ENCODE data around the gene PPP2R2B.
"Not testable (repeated sequence)": the region's sequence is repeated elsewhere in the genome, so short reads cannot be mapped to it uniquely, and the experiment has no call there.

The PPP2R2B gene

GRCh38 chr5:146588331-146589027, 290.1 kb downstream of the PPP2R2B start:
- no peak for DNase-seq

DNA sequence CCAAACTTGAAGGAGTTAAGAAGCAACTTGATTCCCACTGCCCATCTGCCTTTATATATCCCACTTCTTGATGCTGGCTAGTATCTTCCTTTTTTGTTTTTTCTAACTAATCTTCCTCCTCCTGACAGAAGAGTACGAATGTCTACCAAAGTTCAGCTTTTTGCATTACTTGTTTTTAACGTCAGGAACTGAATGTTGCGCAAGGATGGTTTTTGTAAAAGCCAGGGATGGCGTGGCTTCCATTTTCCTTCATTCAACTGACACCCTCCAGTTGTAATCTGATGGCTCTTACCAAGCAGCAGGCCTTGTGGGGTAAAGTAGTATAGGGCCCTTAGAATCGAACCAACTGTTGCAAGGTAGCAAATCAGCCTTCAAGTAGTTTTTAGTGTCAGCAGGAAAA, 291.8 kb downstream of the PPP2R2B start:
- no peak for DNase-seq

DNA sequence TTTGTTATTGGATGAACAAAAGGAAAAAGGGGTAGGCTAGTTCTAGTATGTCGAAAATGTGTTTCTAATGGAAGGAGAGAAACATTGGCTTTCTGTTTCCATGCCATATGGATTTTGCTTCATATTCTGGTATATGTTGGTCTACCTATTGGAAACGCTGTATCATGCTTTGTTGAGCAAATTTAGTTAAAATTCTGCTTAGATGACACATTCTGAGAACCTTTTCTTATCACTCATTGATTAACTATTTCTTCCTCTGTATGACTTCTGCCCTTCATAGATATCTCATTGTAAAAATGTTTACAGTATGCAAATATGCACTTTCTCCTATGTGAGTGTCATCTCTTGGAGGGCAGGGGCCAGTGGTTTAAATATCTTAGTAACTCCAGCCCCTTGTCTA, 293.8 kb downstream of the PPP2R2B start:
- DNase-seq, result no peak

- DNase-seq, result no peak
Observed at GRCh38 chr5:146582051-146582596, 296.4 kb downstream of the PPP2R2B start.

- no peak for DNase-seq
Observed at GRCh38 chr5:146580237-146580636, 298.3 kb downstream of the PPP2R2B start.

GRCh38 chr5:146574713-146575112, 303.8 kb downstream of the PPP2R2B start:
- DNase-seq, result no peak

GRCh38 chr5:146568161-146568560, 310.4 kb downstream of the PPP2R2B start:
- no peak for DNase-seq

- DNase-seq, result peak in 2 of 4 experiments; percentile 3
Observed at GRCh38 chr5:146565764-146566367, 312.7 kb downstream of the PPP2R2B start.

- no peak for DNase-seq
Observed at GRCh38 chr5:146564007-146564762, 314.4 kb downstream of the PPP2R2B start.

DNA sequence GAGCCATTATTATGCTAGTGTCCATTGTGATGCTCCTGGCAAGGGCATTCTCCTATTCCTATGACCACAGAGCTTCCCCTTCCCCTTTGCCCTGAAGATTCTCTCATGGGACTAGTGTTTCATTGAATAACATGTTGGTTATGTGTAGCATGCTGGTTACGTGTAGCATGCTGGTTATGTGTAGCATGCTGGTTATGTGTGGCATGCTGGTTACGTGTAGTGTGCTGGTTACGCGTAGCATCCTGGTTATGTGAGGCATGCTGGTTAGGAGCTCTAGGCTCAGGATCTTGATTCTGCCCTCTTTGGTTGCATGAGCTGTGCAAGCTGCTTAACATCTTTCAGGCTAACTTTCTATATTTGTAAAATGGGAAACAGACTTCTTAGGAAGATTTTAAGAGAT, 316.1 kb downstream of the PPP2R2B start:
- no peak for DNase-seq

DNA sequence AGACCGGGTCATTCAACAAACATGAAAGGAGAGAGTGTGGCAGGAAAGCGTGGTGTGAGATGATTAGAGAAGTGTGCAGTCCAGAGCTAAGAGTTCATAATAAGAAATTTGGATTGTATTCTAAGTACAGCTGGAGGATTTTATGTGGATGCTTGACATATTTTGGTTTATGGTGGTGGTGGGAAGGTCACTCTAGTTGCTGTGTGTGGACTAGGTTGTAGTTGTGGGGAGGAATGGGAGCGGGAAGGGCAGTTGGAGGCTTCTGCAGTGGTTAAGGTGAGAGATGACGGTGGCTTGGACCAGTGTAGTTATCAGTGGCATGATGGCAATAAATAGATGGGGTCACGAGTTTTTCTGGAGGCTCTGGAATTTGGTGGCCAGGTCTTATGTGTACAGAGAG, 316.8 kb downstream of the PPP2R2B start:
- DNase-seq, result no peak

GRCh38 chr5:146560205-146560812, 318.2 kb downstream of the PPP2R2B start:
- no peak for DNase-seq

DNA sequence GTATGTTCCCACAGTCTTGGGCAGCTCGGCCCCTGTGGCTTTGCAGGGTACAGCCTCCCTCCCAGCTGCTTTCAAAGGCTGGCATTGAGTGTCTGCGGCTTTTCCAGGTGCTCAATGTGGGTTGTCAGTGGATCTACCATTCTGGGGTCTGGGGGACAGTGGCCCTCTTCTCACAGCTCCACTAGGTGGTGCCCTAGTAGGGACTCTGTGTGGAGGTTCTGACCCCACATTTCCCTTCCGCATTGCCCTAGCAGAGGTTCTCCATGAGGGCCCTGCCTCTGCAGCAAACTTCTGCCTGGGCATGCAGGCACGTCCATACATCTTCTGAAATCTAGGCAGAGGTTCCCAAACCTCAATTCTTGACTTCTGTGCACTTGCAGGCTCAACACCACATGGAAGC, 321.7 kb downstream of the PPP2R2B start:
- not testable (repeated sequence) for DNase-seq

DNA sequence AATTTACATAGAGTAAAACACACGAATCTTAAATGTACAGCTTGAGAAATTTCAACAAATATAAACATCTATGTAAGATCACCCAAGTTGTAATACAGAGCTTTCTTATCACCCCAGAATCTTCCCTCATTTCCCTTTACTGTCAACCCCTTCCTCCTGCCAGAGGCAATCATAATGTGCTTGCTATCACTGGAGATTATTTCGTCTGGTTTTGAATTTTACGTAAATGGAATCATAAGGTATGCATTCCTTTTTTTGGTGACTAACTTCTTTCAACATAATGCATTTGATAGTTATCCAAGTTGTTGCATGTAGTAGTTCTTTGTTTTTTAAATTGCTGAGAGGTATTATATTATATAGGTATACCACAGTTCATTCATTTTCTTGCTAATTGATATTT, 325.1 kb downstream of the PPP2R2B start:
- DNase-seq, result no peak

- DNase-seq, result no peak
Observed at GRCh38 chr5:146549615-146550014, 328.9 kb downstream of the PPP2R2B start.

GRCh38 chr5:146548781-146549449, 329.6 kb downstream of the PPP2R2B start:
- DNase-seq, result no peak

DNA sequence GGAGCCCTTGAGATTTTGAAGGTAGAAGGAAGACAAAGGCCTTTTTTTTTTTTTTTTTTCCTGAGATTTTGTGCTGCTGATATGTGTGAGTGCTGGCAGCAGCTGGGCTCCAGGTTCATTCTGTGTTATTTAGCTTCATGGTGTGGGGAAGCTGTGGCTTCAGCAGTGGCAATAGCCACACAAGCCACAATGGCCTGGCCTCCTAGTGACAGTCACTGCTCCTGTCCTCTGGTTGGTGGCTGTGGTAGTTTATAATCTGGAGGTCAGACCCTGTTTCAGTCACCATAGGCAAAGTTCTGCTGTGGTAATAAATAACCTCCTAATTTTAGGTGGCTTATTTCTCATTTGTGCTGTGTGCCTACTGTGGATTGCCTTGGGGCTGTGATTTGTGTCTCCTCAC, 334.3 kb downstream of the PPP2R2B start:
- no peak for DNase-seq

DNA sequence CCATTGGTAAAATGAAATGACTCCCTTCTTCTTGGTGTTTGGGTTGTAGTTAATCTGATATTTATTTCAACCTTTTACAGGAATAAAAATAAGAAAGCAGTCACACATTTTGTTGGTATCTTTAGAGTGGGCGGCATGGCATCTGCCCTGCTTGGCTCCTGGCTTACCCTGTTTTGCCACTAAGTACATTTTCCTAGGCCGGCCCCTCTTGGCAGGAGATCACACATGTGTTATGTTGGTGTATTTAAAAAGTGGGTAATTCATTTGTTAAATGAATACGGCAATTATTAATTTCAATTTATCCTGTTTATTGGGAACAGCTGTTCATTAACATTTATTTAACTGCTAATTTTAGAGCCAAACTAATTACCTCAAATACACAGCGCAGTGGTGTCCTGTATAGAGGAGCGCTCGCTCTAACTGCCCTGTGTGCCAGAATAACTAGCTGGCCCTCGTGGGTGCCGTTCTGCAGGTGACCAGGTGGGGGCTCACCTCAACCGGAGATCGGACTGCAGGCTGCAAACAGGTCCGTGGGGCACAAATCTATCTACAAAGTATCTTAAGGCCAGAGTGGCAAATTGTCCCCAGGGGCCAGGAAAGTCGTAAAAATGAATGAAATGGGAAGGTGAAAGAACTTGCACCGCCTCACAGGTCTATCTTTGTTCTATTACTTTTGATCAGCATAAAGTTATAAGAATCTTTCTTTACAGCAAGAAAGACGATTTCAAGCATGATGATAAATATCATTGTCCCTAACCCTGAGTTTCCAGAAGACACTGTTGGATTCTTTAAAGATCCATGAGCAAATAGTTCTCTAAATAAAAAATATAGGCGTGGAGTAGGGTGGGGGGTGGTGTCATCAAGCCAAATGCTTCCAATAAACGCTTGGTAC, 336.4 kb downstream of the PPP2R2B start:
- DNase-seq, result peak; percentile 26 to 59 (median 35)

DNA sequence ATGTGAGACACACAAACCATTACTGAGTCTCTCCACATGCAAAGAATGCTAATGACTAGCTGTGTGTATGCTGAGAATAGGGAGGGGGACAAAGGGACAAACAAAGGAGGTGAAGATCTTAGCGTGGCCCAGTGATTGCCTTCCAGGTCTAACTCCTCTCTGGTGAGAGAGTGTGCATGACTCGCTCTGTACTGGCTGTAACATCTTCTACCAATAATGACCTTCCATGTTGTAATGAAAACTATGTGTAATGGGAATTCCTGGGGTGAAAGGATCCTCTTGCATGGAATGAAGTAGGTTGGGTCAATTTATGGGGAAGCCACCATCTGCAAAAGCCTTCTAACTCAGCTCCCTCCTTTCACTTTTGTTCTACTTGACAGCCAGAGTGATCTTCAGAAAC, 338.1 kb downstream of the PPP2R2B start:
- DNase-seq, result no peak

DNA sequence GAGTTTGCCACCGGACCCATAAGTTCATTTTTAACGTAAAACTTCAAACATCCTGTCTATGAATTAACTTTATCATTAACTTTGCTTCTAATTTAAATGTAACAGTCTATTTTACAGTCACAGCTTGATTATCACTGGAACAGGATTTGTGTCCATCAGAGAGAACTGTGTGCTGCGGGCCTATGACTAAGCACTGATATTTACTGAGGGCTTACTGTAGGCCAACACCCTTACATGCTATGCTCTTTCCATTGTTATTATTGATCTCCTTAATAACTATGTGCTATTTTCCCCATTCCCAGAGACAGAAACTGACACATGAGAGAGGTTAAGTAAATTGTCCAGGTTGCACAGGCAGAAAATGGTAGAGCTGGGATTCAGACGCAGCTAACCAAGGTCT, 338.6 kb downstream of the PPP2R2B start:
- DNase-seq, result no peak

DNA sequence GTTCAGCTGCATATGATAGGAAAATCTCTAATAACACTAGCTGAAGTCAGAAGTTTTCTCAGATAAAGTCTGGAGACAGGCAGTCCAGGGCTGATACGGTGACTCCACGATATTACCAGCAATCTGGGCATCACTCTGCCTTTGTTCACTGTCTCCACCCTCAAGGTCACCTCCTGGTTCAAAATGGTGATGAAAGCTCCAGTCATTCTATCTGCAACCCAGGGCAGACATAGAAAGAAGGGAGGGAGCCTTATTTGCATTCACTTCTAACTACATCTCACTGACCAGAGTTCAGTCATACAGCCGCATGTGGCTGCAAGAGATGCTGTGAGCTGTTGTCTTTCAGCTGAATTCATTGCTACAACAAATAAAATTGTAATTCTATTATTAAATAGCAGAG, 340.1 kb downstream of the PPP2R2B start:
- no peak for DNase-seq

GRCh38 chr5:146533882-146534281, 344.7 kb downstream of the PPP2R2B start:
- no peak for DNase-seq
